Activated T-helper 1 cell treated with anti-CD3 and anti-CD28 coated beads, Interleukin-2, amount 50 U/mL, for 16 hours (primary cell): ENCODE measurements around the gene SHANK2.

Experiments used
- DNase-seq, 2 donors: peaks; one replicate each; pipeline ENCODE4 v3.0.0-alpha.2; 2020; ENCODE audit warnings: low read depth in 1 of 2, low spot score in 1 of 2

The SHANK2 gene

GRCh38 chr11:71223081-71223405 lies 29.3 kb downstream of the SHANK2 start:
- no peak for DNase-seq

- DNase-seq: no peak
Observed at GRCh38 chr11:71222318-71223080, 29.9 kb downstream of the SHANK2 start.

GRCh38 chr11:71221821-71222220 lies 30.6 kb downstream of the SHANK2 start:
- no peak for DNase-seq

- DNase-seq: no peak
Observed at GRCh38 chr11:71221201-71221600, 31.2 kb downstream of the SHANK2 start.

GRCh38 chr11:71218789-71219499 lies 33.4 kb downstream of the SHANK2 start:
- DNase-seq: no peak

GRCh38 chr11:71215425-71215965 lies 36.9 kb downstream of the SHANK2 start:
- no peak for DNase-seq

GRCh38 chr11:71214553-71215424 lies 37.6 kb downstream of the SHANK2 start:
- DNase-seq: no peak

- no peak for DNase-seq
Observed at GRCh38 chr11:71213696-71214552, 38.5 kb downstream of the SHANK2 start.

- no peak for DNase-seq
Observed at GRCh38 chr11:71212871-71213559, 39.4 kb downstream of the SHANK2 start.

GRCh38 chr11:71211631-71212030 lies 40.7 kb downstream of the SHANK2 start:
- DNase-seq: no peak

- no peak for DNase-seq
Observed at GRCh38 chr11:71210861-71211260, 41.5 kb downstream of the SHANK2 start.

- no peak for DNase-seq
Observed at GRCh38 chr11:71209656-71210055, 42.7 kb downstream of the SHANK2 start.

GRCh38 chr11:71209181-71209580 lies 43.2 kb downstream of the SHANK2 start:
- no peak for DNase-seq

GRCh38 chr11:71208011-71208774 lies 44.2 kb downstream of the SHANK2 start:
- DNase-seq: no peak

GRCh38 chr11:71207563-71207962 lies 44.8 kb downstream of the SHANK2 start:
- DNase-seq: no peak

- no peak for DNase-seq
Observed at GRCh38 chr11:71206186-71206585, 46.2 kb downstream of the SHANK2 start.

GRCh38 chr11:71204748-71205664 lies 47.4 kb downstream of the SHANK2 start:
- no peak for DNase-seq

- DNase-seq: no peak
Observed at GRCh38 chr11:71204294-71204693, 48.1 kb downstream of the SHANK2 start.
